C4-2B (cell line): ENCODE results near the gene NXPE1.

ENCODE experiments used
- H3K27ac ChIP-seq: fragments of 450-650 bp; 2 replicates; pipeline ENCODE4 v1.5.1; 2017
- CTCF ChIP-seq: fragments of 450-650 bp; conservative IDR thresholded peaks from 2 replicates; pipeline ENCODE4 v1.5.1; 2017; ENCODE audit warnings: mild to moderate bottlenecking
- ZFX ChIP-seq: fragments of 450-650 bp; IDR thresholded peaks from 2 replicates; pipeline ENCODE4 v1.6.1; 2017

Gene NXPE1

GRCh38 chr11:114511538-114511937, 48.1 kb downstream of the NXPE1 start:
- TF ChIP-seq CTCF = no peak
- no peak for TF ChIP-seq ZFX
- H3K27ac ChIP-seq = no peak overlapping the region

GRCh38 chr11:114511079-114511478, 48.6 kb downstream of the NXPE1 start:
- TF ChIP-seq ZFX (no peak), CTCF (no peak)
- no peak overlapping the region for H3K27ac ChIP-seq

GRCh38 chr11:114501901-114502300, 57.8 kb downstream of the NXPE1 start:
- H3K27ac ChIP-seq = no peak overlapping the region
- TF ChIP-seq CTCF (no peak), ZFX (no peak)

GRCh38 chr11:114499756-114500155, 59.9 kb downstream of the NXPE1 start:
- no peak overlapping the region for H3K27ac ChIP-seq
- TF ChIP-seq ZFX (no peak), CTCF (no peak)

- no peak overlapping the region for H3K27ac ChIP-seq
- TF ChIP-seq CTCF = peak; percentile 40
- TF ChIP-seq ZFX = no peak
Measured at GRCh38 chr11:114496915-114497314, 62.8 kb downstream of the NXPE1 start.

- H3K27ac ChIP-seq = no peak overlapping the region
- TF ChIP-seq ZFX = no peak
- no peak for TF ChIP-seq CTCF
Measured at GRCh38 chr11:114483929-114484328, 75.8 kb downstream of the NXPE1 start.

- TF ChIP-seq CTCF (no peak), ZFX (no peak)
- H3K27ac ChIP-seq = no peak overlapping the region
Measured at GRCh38 chr11:114482114-114482513, 77.6 kb downstream of the NXPE1 start.

GRCh38 chr11:114479331-114479730, 80.3 kb downstream of the NXPE1 start:
- TF ChIP-seq CTCF (no peak), ZFX (no peak)
- no peak overlapping the region; the same call in 1 of the 2 replicates for H3K27ac ChIP-seq
